ENCODE measurements around the gene ZNF23. TPM values are rescaled to one million over a fixed set of nuclear protein-coding genes. Genes with fewer than 3 reads are reported as not detected.
A peak's percentile ranks its signal among the peaks of the same experiment; 100 is the strongest.

The ZNF23 gene
- total and polyA plus RNA-seq, 3 donors from 2014 or later = 10.9 to 16.3 (median 14.5) TPM

- intact Hi-C loops (cut with DNase I; ENCODE audit: low total_unique reads) = no loop called here
- TF ChIP-seq POLR2A (IDR thresholded peaks at IDR 0.05) (no peak), CTCF (IDR thresholded peaks at IDR 0.05) (no peak)
- Histone ChIP-seq H3K4me1 (no peaks in the 10 kb centered on the region), H3K36me3 (ENCODE audit: low read depth, missing control alignments) (no peaks in the 10 kb centered on the region), H3K27me3 (no peaks in the 10 kb centered on the region), H3K27ac (no peak overlapping the region), H3K9me3 (no peaks in the 10 kb centered on the region), H3K4me3 (no peak overlapping the region)
- 87 to 92% methylated on average over 2 of the region's 2 CpGs for WGBS, 2 donors
- no peak for DNase-seq
These were observed 33.2 kb downstream of the ZNF23 start for GRCh38 chr16:71428883-71429282.

DNA sequence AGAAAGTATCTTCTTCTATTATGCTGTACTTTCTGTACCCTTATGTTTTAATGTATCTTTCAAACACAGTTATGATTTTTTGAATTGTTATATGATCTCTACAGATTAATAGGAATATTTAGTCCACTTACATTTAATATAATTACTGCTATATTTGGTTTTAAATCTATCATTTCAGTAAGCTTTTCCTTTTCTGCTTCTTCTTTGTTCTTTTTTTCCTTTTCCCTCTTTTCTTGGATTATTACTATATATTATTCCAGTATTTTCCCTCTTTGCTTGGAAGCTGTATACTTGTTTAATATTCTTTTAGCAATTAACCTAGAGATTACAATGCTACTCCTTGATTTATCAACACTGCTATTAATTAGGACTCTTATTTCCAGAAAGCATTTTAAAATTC lies 33.7 kb downstream of the ZNF23 start:
- Histone ChIP-seq H3K27me3 (no peaks in the 10 kb centered on the region), H3K27ac (no peak overlapping the region), H3K9me3 (no peaks in the 10 kb centered on the region), H3K4me1 (no peaks in the 10 kb centered on the region), H3K36me3 (ENCODE audit: low read depth, missing control alignments) (no peaks in the 10 kb centered on the region), H3K4me3 (no peak overlapping the region)
- DNase-seq = no peak
- intact Hi-C loops (cut with DNase I; ENCODE audit: low total_unique reads) = no loop called here
- no peak for TF ChIP-seq CTCF (IDR thresholded peaks at IDR 0.05)
- no peak for TF ChIP-seq POLR2A (IDR thresholded peaks at IDR 0.05)

GRCh38 chr16:71426880-71427615 lies 35.0 kb downstream of the ZNF23 start:
- Histone ChIP-seq H3K4me1 (no peaks in the 10 kb centered on the region), H3K36me3 (ENCODE audit: low read depth, missing control alignments) (no peaks in the 10 kb centered on the region), H3K9me3 (no peaks in the 10 kb centered on the region), H3K4me3 (no peak overlapping the region), H3K27ac (no peak overlapping the region), H3K27me3 (no peaks in the 10 kb centered on the region)
- intact Hi-C loops (cut with DNase I; ENCODE audit: low total_unique reads) = no loop called here
- no peak for TF ChIP-seq CTCF (IDR thresholded peaks at IDR 0.05)
- no peak for TF ChIP-seq POLR2A (IDR thresholded peaks at IDR 0.05)
- no peak for DNase-seq
- 46 to 55% methylated on average over 12 of the region's 12 CpGs for WGBS, 2 donors

DNA sequence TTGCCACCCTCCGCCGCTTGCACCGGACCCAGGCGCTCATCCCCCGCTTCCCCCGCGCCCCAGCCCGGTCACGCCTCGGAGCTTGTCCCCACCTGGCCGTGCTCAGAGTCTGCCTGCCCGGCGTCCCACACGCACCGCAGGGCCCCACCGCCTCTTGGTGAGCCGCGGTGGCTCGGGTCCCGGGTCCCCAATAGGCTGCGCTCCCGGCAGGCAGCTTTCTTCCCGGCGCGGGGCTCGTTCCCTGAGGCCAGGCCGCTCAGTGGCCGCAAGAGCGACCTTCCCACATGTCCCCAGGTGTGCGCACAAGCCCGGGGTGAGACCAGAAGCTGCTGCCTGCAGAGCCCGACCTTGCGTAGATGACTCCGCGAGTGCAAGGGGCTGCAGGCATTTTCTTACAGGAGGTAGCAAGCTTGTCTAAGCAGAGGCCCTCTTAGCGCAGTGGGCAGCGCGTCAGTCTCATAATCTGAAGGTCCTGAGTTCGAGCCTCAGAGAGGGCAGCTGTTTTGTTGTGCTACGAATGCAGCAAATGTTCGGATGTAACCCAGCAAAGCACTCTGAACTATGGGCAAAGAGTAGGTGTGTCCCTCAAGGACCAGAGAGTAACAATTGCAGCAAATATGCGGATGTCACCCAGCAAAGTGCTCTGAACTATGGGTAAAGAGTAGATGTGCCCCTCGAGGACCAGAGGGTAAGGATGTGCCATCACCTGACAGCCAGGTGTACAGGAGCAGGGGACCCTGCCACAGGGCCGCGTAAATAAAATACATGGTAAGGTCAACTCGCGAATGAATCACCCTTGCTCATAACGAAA lies 35.8 kb downstream of the ZNF23 start:
- Histone ChIP-seq H3K27me3 (no peaks in the 10 kb centered on the region), H3K4me3 (peak overlapping the region; percentile 39 to 43), H3K36me3 (ENCODE audit: low read depth, missing control alignments) (no peaks in the 10 kb centered on the region), H3K27ac (no peak overlapping the region), H3K4me1 (no peaks in the 10 kb centered on the region), H3K9me3 (no peaks in the 10 kb centered on the region)
- peak; percentile 82 for DNase-seq
- intact Hi-C loops (cut with DNase I; ENCODE audit: low total_unique reads) = no loop called here
- TF ChIP-seq POLR2A (IDR thresholded peaks at IDR 0.05) (no peak), CTCF (IDR thresholded peaks at IDR 0.05) (no peak)
- WGBS, 2 donors = 1 to 2% methylated on average over 31 to 37 of the region's 48 CpGs

Measured in testis (tissue), 3 donors.